ENCODE measurements around the gene SMS. TPM values are rescaled to one million over a fixed set of nuclear protein-coding genes. Genes with fewer than 3 reads are reported as not detected.
A peak's percentile ranks its signal among the peaks of the same experiment; 100 is the strongest.

The SMS gene
- total RNA-seq, 2 experiments from 2014 or later: 175 to 184 TPM

DNA sequence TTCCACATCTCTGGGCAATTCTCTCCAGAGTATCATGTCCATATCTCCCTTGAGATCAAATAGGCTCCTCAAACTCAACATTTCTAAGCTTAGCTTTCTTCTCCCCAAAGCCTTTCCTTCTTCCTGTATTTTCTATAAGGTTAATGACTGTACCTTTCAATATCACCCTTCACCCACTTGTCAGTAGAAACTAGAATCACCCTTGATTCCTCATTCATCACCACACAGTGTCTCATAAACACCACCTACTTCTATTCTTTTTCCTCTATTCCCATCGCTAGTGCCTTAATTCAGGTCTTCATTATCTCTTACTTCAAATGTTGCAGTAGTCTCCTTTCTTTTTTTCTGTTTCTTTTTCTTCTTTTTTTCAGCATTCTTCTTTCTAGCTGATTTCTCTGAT is 28.3 kb upstream of the SMS start:
- no peak overlapping the region for H3K4me3 Mint-ChIP-seq
- ChIA-PET CTCF (no interaction called here), POLR2A (no interaction called here)
- no peak overlapping the region for H3K27ac Mint-ChIP-seq
- no peaks in the 10 kb centered on the region for H3K9me3 Mint-ChIP-seq
- H3K4me1 Mint-ChIP-seq (ENCODE audit: low read depth): no peaks in the 10 kb centered on the region
- no peak for DNase-seq
- no peaks in the 10 kb centered on the region for H3K36me3 Mint-ChIP-seq (ENCODE audit: low read depth)
- TF ChIP-seq, protein P1, sequence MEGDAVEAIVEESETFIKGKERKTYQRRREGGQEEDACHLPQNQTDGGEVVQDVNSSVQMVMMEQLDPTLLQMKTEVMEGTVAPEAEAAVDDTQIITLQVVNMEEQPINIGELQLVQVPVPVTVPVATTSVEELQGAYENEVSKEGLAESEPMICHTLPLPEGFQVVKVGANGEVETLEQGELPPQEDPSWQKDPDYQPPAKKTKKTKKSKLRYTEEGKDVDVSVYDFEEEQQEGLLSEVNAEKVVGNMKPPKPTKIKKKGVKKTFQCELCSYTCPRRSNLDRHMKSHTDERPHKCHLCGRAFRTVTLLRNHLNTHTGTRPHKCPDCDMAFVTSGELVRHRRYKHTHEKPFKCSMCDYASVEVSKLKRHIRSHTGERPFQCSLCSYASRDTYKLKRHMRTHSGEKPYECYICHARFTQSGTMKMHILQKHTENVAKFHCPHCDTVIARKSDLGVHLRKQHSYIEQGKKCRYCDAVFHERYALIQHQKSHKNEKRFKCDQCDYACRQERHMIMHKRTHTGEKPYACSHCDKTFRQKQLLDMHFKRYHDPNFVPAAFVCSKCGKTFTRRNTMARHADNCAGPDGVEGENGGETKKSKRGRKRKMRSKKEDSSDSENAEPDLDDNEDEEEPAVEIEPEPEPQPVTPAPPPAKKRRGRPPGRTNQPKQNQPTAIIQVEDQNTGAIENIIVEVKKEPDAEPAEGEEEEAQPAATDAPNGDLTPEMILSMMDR (IDR thresholded peaks at IDR 0.05): no peak
- ATAC-seq: no peak
- intact Hi-C loops (cut with micrococcal nuclease): no loop called here
- H3K27me3 Mint-ChIP-seq: no peaks in the 10 kb centered on the region

DNA sequence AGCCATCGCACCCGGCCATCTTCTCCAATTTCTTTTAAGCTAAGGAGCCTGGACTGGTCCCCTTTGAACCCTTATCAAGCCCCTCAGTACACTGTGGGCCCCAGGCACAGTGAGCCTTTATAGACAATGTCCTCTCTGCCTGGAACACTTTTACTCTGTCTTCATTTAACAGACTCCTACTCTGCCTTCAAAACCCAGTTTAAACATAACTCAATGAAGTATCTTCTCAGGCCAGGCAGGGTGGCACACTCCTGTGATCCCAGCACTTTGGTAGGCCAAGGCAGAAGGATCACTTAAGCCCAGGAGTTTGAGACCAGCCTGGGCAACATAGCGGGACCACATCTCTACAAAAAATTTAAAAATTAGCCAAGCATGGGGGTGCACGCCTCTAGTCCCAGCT is 27.5 kb upstream of the SMS start:
- ChIA-PET POLR2A (no interaction called here), CTCF (no interaction called here)
- no peak overlapping the region for H3K4me3 Mint-ChIP-seq
- H3K27ac Mint-ChIP-seq: no peak overlapping the region
- H3K4me1 Mint-ChIP-seq (ENCODE audit: low read depth): no peaks in the 10 kb centered on the region
- DNase-seq (no peak), ATAC-seq (no peak)
- no peaks in the 10 kb centered on the region for H3K27me3 Mint-ChIP-seq
- H3K36me3 Mint-ChIP-seq (ENCODE audit: low read depth): no peaks in the 10 kb centered on the region
- no peaks in the 10 kb centered on the region for H3K9me3 Mint-ChIP-seq
- intact Hi-C loops (cut with micrococcal nuclease): no loop called here
- TF ChIP-seq, protein P1 (IDR thresholded peaks at IDR 0.05): no peak

- ChIA-PET POLR2A (no interaction called here), CTCF (interaction anchor here (0.7 kb wide), 1 partner anchor 13 kb away, joined by 3 read pairs; no protein-coding TSS in a partner anchor)
- H3K4me3 Mint-ChIP-seq: no peak overlapping the region
- no peak for DNase-seq
- peaks cover 31% of the 10 kb centered on the region for H3K4me1 Mint-ChIP-seq (ENCODE audit: low read depth)
- intact Hi-C loops (cut with micrococcal nuclease): loop anchor here (2.0 kb wide), 1 partner anchor 15 kb away; the partner anchor contains the start of gene SMS
- peaks cover 7% of the 10 kb centered on the region for H3K36me3 Mint-ChIP-seq (ENCODE audit: low read depth)
- peaks cover 5% of the 10 kb centered on the region for H3K9me3 Mint-ChIP-seq
- TF ChIP-seq, protein P1 (IDR thresholded peaks at IDR 0.05): no peak
- no peak overlapping the region for H3K27ac Mint-ChIP-seq
- no peak for ATAC-seq
- H3K27me3 Mint-ChIP-seq: no peaks in the 10 kb centered on the region
Measured at GRCh38 chrX:21926116-21926515, 14.4 kb upstream of the SMS start.

DNA sequence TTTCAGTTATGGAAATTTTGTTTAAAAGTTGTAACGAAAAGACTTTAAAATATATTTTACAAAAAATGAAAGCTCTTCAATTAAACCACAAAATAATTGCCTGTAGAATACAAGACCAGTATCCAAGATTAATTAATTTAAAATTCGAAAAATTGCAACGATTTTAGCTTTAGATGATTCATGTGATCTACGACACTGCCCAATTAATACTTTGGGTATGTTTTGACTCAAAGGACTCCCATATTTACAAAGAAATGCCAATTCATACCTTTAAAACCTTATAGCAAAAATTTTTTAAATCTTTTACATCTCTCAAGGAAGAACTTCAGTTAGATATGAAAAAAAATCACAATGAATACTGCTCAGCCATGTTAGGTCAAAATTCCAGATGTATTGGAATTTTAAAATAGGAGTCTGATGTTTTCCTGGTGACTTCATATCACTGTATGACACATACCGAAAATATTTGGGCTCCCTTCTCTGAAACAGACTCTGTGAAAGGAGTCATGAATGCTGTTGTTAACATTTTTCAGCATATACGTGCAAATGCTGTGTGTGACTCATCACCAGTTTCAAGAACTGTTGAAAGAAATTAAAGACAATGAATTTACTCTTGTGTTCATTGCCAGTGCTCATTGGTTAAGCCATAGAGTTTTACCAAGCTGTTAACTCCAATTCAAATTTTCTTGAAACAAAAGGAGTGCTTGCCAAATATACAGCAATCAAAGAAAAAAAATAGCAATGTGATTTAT is 13.8 kb upstream of the SMS start:
- intact Hi-C loops (cut with micrococcal nuclease): loop anchor here (2.0 kb wide), 1 partner anchor 14 kb away; the partner anchor contains the start of gene SMS
- ATAC-seq: peak; percentile 73
- CTCF ChIA-PET: interaction anchor here (0.7 kb wide), 1 partner anchor 12 kb away, joined by 3 read pairs; no protein-coding TSS in a partner anchor
- POLR2A ChIA-PET: no interaction called here
- H3K9me3 Mint-ChIP-seq: peaks cover 5% of the 10 kb centered on the region
- H3K4me3 Mint-ChIP-seq: peak overlapping the region; percentile 29
- peaks cover 7% of the 10 kb centered on the region for H3K36me3 Mint-ChIP-seq (ENCODE audit: low read depth)
- DNase-seq: no peak
- no peaks in the 10 kb centered on the region for H3K27me3 Mint-ChIP-seq
- H3K4me1 Mint-ChIP-seq (ENCODE audit: low read depth): peaks cover 34% of the 10 kb centered on the region
- H3K27ac Mint-ChIP-seq: peak overlapping the region; percentile 90
- TF ChIP-seq, protein P1 (IDR thresholded peaks at IDR 0.05): no peak

DNA sequence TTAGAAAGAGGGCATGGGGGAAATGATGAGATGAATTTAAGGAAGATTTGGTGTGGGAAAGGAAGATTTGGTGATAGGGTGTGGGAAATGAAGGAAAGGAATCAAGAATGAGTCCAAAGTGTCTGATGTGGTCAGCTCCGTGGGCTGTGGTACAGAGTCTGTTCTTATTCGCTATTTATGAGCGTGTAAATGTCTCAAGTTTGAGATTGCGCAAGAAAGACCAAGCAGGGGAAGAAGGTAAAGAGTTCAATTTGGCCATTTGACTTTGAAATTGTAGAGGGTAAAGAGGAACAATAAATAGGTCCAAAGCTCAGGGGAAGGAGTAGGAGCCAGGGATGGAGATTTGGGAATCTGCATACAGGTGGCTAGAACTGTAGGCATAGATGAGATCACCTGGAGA is 11.3 kb upstream of the SMS start:
- Mint-ChIP-seq H3K27me3 (no peaks in the 10 kb centered on the region), H3K36me3 (ENCODE audit: low read depth) (peaks cover 7% of the 10 kb centered on the region), H3K4me1 (ENCODE audit: low read depth) (peaks cover 42% of the 10 kb centered on the region), H3K27ac (peak overlapping the region; percentile 89), H3K4me3 (no peak overlapping the region), H3K9me3 (peaks cover 5% of the 10 kb centered on the region)
- TF ChIP-seq, protein P1 (IDR thresholded peaks at IDR 0.05): no peak
- no peak for ATAC-seq
- no peak for DNase-seq
- ChIA-PET POLR2A (no interaction called here), CTCF (no interaction called here)
- intact Hi-C loops (cut with micrococcal nuclease): no loop called here

Data from activated CD8-positive, alpha-beta T cell treated with anti-CD3 and anti-CD28 coated beads for 36 hours (primary cell).